Osteoblast (primary cell): ENCODE results near the gene COL5A2. TPM values are rescaled to one million over a fixed set of nuclear protein-coding genes. Genes with fewer than 3 reads are reported as not detected.

ENCODE experiments used
- DNase-seq: peaks from one replicate; pipeline ENCODE4 v3.0.0; 2011; ENCODE audit warnings: low spot score, mixed read lengths; ENCODE audit not compliant: insufficient read length; ENCODE audit errors: missing footprints
- H2AFZ ChIP-seq: 2 replicates; pipeline ENCODE4 v1.6.0; 2011; ENCODE audit warnings: mild to moderate bottlenecking, low read length
- H3K27ac ChIP-seq: 2 replicates; pipeline ENCODE4 v1.5.1; 2011; ENCODE audit warnings: mild to moderate bottlenecking, low read depth, low read length, moderate library complexity
- H3K27me3 ChIP-seq: 2 replicates; pipeline ENCODE4 v1.6.0; 2012; ENCODE audit warnings: mild to moderate bottlenecking, control low read depth, inconsistent platforms, low read length, moderate library complexity; ENCODE audit not compliant: insufficient read depth
- H3K36me3 ChIP-seq: 2 replicates; pipeline ENCODE4 v1.5.1; 2011; ENCODE audit warnings: mild to moderate bottlenecking, low read length, control low read depth, moderate library complexity; ENCODE audit not compliant: insufficient read depth
- H3K4me1 ChIP-seq: 2 replicates; pipeline ENCODE4 v1.5.1; 2011; ENCODE audit warnings: mild to moderate bottlenecking, low read length, control low read depth, moderate library complexity; ENCODE audit not compliant: insufficient read depth
- H3K4me2 ChIP-seq: 2 replicates; pipeline ENCODE4 v1.6.0; 2011; ENCODE audit warnings: mild to moderate bottlenecking, low read length; ENCODE audit not compliant: insufficient read depth
- H3K4me3 ChIP-seq: fragments of 200-600 bp; sonication (generic); 3 replicates; pipeline ENCODE4 v1.5.1; 2012; ENCODE audit warnings: mild to moderate bottlenecking, low read length, inconsistent platforms; ENCODE audit not compliant: insufficient read depth
- H3K79me2 ChIP-seq: 2 replicates; pipeline ENCODE4 v1.6.0; 2012; ENCODE audit warnings: mild to moderate bottlenecking, low read length, control low read depth, inconsistent platforms; ENCODE audit not compliant: insufficient read depth
- H3K9me3 ChIP-seq: 2 replicates; pipeline ENCODE4 v1.5.1; 2011; ENCODE audit warnings: low read depth, low read length, control low read depth
- H4K20me1 ChIP-seq: 2 replicates; pipeline ENCODE4 v1.6.0; 2012; ENCODE audit warnings: mild to moderate bottlenecking, low read length, control low read depth; ENCODE audit not compliant: insufficient read depth
- total RNA-seq: library from RNA; depleted of rRNA; stranded (reverse); fragments of >200 nt; gene quantifications from 2 replicates; pipeline ENCODE4 v1.2.3, GENCODE V29; 2012
- TF ChIP-seq, protein P1 (sequence below): IDR thresholded peaks from 2 replicates; pipeline ENCODE4 v1.5.1; 2011; ENCODE audit warnings: mild to moderate bottlenecking, low read depth, low read length, moderate library complexity; ENCODE audit errors: extremely low read depth

The COL5A2 gene
- total RNA-seq, 1 donor: 879 TPM

DNA sequence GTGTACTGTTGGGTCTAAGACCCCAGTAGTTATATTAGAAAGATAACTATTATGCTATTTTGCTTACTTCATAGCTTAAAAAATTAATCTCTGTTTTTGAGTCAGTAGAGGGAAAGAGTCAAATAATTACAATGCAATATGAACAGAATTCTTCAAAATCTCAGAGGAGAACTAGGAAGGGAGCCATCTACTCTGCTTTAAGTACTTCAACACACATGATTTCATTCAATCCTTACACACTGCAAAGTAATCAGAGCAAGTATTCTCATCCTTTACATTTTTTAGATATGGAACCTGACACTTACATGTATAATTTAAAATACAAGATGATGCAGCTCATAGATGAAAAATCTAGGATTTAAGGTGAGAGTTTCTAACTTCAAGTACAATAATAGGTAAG, 27.7 kb downstream of the COL5A2 start:
- TF ChIP-seq, protein P1, sequence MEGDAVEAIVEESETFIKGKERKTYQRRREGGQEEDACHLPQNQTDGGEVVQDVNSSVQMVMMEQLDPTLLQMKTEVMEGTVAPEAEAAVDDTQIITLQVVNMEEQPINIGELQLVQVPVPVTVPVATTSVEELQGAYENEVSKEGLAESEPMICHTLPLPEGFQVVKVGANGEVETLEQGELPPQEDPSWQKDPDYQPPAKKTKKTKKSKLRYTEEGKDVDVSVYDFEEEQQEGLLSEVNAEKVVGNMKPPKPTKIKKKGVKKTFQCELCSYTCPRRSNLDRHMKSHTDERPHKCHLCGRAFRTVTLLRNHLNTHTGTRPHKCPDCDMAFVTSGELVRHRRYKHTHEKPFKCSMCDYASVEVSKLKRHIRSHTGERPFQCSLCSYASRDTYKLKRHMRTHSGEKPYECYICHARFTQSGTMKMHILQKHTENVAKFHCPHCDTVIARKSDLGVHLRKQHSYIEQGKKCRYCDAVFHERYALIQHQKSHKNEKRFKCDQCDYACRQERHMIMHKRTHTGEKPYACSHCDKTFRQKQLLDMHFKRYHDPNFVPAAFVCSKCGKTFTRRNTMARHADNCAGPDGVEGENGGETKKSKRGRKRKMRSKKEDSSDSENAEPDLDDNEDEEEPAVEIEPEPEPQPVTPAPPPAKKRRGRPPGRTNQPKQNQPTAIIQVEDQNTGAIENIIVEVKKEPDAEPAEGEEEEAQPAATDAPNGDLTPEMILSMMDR: no peak
- Histone ChIP-seq H2AFZ (no peak overlapping the region), H3K79me2 (peaks cover 96% of the 10 kb centered on the region), H3K27ac (peak overlapping the region; percentile 61), H3K4me3 (no peak overlapping the region), H3K4me2 (peak overlapping the region; percentile 39), H3K4me1 (peaks cover 48% of the 10 kb centered on the region), H3K9me3 (no peaks in the 10 kb centered on the region), H3K27me3 (no peaks in the 10 kb centered on the region), H4K20me1 (peaks cover 21% of the 10 kb centered on the region), H3K36me3 (no peaks in the 10 kb centered on the region)
- DNase-seq: no peak

DNA sequence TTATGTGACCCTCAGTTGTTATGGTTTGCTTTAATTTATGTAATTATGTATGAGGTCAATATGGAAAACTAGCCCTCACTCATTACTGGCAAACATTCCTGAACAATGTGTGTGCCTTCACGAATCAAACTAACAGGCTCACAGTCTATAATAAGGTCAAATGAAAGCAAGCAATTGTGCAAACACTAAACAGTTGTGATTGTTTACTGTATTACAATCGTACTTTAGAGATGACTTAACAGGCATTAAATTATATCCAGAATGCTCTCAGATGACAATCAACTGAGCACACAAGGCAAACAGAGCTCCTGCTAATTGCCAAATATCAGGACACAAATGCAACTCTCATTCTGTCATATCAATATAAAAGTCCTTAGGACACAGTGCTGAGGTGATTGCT, 29.5 kb downstream of the COL5A2 start:
- Histone ChIP-seq H3K79me2 (peaks cover 99% of the 10 kb centered on the region), H2AFZ (no peak overlapping the region), H3K9me3 (no peaks in the 10 kb centered on the region), H3K4me1 (peaks cover 56% of the 10 kb centered on the region), H3K27me3 (no peaks in the 10 kb centered on the region), H3K36me3 (no peaks in the 10 kb centered on the region), H3K4me3 (no peak overlapping the region), H3K27ac (peak overlapping the region; percentile 64), H4K20me1 (peaks cover 18% of the 10 kb centered on the region), H3K4me2 (peak overlapping the region; percentile 37)
- DNase-seq: no peak
- TF ChIP-seq, protein P1: no peak

DNA sequence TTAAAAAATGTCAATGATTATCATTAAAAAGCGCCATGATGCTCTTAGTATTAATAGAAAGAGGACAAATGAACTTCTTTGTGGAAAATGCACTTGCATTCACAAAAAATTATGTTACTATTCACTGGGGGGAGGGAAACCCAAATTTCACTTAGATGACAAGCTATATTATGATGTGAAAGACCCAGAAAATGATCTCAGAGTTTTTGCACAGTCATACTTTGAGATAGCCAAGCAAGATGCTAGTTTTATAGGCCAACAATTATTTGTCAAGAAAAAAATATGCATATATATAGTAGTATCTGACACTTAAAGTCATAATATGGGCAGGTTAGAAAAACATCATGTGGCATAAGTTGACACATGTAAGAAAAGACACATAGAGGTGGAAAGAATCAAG, 31.6 kb downstream of the COL5A2 start:
- no peaks in the 10 kb centered on the region for H3K27me3 ChIP-seq
- peaks cover 49% of the 10 kb centered on the region for H3K4me1 ChIP-seq
- H4K20me1 ChIP-seq: peaks cover 10% of the 10 kb centered on the region
- H3K4me3 ChIP-seq: no peak overlapping the region
- H3K9me3 ChIP-seq: no peaks in the 10 kb centered on the region
- no peak for DNase-seq
- H3K27ac ChIP-seq: peak overlapping the region; percentile 54
- TF ChIP-seq, protein P1: no peak
- peaks cover 98% of the 10 kb centered on the region for H3K79me2 ChIP-seq
- H2AFZ ChIP-seq: no peak overlapping the region
- no peak overlapping the region for H3K4me2 ChIP-seq
- no peaks in the 10 kb centered on the region for H3K36me3 ChIP-seq

DNA sequence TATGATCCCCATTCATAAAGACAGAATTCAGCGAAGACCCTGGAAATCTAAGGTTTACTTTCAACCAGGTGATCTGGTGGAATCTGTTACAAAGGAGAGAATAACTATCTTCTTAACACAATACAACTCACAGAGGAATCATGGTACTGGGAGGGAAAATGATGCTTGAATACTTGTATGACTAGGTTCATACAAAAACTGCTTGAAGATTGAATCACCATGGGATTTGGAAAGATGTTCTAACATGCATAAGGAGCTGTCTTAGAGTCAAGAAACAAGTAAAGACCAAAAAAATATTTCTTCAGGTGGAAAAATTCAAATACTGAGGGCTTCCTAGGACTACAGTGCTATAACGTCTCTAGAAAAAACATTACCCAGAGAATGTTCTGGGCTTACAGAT, 32.2 kb downstream of the COL5A2 start:
- H3K4me2 ChIP-seq: no peak overlapping the region

More for the DNA sequence above, 32.2 kb downstream of the COL5A2 start:
- no peak overlapping the region for H3K4me3 ChIP-seq
- H3K4me1 ChIP-seq: peaks cover 42% of the 10 kb centered on the region
- H3K27ac ChIP-seq: peak overlapping the region; percentile 54
- peak; percentile 22 for DNase-seq
- no peaks in the 10 kb centered on the region for H3K27me3 ChIP-seq
- no peaks in the 10 kb centered on the region for H3K9me3 ChIP-seq
- TF ChIP-seq, protein P1: no peak
- H4K20me1 ChIP-seq: peaks cover 15% of the 10 kb centered on the region
- peaks cover 98% of the 10 kb centered on the region for H3K79me2 ChIP-seq
- no peak overlapping the region for H2AFZ ChIP-seq
- no peaks in the 10 kb centered on the region for H3K36me3 ChIP-seq
